Measurements from ENCODE around the gene AJAP1. TPM values are rescaled to one million over a fixed set of nuclear protein-coding genes. Genes with fewer than 3 reads are reported as not detected.
"Not testable (repeated sequence)": the region's sequence is repeated elsewhere in the genome, so short reads cannot be mapped to it uniquely, and the experiment has no call there.

AJAP1 gene
- total RNA-seq, 1 experiment from 2014 or later, result not detected

DNA sequence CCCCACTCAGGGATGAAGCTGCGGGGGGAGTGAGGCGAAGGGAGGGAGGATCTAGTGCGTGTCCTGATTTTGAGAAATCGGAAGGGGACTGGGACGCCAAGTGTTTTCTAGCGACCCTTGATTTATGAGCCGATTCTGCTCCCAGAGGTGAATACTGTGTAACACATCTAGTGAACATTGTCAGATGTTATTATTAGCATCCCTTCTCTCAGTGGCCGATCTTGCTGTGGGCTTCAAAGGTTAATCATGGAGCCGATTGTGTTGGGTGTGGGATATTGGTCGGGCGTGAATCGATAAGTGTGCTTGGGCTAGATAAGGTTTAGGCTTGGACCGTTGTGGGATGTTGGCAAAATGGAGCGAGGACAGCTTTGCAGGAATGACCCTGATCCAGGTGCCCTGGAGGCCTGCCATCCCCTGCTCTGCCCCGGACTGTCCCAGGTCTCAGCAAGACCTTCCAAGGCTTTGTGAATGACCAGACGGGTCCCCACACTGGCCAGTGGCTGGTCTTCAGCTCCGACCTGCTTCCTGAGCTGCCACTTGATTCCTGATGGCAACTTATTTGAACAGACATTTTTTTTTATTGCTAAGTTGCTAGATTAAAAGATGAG is 2.2 kb downstream of the AJAP1 start:
- H3K36me3 ChIP-seq, result no peaks in the 10 kb centered on the region
- H3K27me3 ChIP-seq (replicated peaks), result no peaks in the 10 kb centered on the region
- peaks cover 4% of the 10 kb centered on the region; the same call in 1 of the 2 replicates for H3K9me3 ChIP-seq (replicated peaks)
- no peak overlapping the region for H3K4me3 ChIP-seq
- H3K4me1 ChIP-seq (replicated peaks), result no peaks in the 10 kb centered on the region
- DNase-seq (ENCODE audit: low read depth in 1 of 2, low spot score in 2 of 2), result no peak
- no peak overlapping the region for H3K27ac ChIP-seq

DNA sequence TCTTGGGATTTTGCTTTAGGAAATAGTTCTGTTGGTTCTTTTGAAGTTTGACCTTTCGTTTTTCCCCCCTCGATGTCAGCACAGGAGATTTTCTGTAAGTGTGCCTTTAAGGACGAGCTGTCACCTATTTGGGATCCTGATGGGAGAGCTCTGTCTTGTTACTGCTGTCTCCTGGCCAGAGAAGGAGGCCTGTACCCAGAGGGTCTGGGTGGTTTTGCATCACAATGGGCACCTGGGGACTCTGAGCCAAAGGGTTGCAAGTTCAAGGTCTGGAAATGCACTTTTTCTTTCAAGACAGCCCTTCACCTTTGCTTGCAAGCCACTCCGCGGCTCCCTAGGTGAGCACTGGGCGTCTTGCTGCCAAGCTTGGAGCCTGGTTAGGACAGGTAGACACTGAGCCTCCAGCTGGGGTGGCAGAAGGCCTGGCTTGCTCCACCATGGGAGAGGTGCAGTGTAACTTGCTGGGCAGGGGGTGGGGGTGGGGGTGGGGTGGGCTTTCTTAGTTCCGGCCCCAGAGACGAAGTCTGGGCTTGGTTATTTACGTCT is 2.9 kb downstream of the AJAP1 start:
- no peak for DNase-seq (ENCODE audit: low read depth in 1 of 2, low spot score in 2 of 2)

DNA sequence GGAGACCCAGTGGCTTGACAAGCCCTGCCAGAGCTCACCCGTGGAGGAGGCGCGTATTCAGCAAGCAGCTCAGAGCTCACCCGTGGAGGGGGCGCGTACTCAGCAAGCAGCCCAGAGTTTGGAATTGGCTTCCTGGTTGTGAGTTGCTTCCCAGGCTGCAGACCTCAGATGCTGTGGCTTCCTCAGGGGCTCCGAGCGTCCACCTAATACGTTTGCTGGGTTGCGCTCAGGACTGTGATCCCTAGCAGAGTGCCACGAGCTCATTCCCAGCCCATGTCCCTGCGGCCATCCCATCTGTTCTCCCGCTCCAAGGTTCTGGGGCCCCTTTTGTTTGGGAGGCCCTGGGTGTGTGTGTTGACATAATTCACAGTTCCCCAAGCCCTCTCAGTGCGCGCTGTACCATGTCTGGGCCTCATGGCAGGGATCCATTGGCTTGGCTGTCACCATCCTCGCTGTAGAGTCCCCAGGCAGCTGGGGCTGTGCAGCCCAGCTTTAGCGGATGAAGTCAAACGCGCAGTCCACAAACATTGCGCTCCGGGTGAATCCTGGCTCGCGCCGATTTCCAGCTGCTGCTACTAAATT is 3.6 kb downstream of the AJAP1 start:
- no peak overlapping the region for H3K4me3 ChIP-seq
- no peak for DNase-seq (ENCODE audit: low read depth in 1 of 2, low spot score in 2 of 2)
- H3K36me3 ChIP-seq, result no peaks in the 10 kb centered on the region
- peaks cover 4% of the 10 kb centered on the region; the same call in 1 of the 2 replicates for H3K9me3 ChIP-seq (replicated peaks)
- no peaks in the 10 kb centered on the region for H3K4me1 ChIP-seq (replicated peaks)
- H3K27ac ChIP-seq, result no peak overlapping the region
- no peaks in the 10 kb centered on the region for H3K27me3 ChIP-seq (replicated peaks)

More for the DNA sequence above, 2.9 kb downstream of the AJAP1 start:
- Histone ChIP-seq H3K36me3 (no peaks in the 10 kb centered on the region), H3K27me3 (replicated peaks) (no peaks in the 10 kb centered on the region), H3K4me1 (replicated peaks) (no peaks in the 10 kb centered on the region), H3K9me3 (replicated peaks) (peaks cover 4% of the 10 kb centered on the region; the same call in 1 of the 2 replicates), H3K4me3 (no peak overlapping the region), H3K27ac (no peak overlapping the region)

DNA sequence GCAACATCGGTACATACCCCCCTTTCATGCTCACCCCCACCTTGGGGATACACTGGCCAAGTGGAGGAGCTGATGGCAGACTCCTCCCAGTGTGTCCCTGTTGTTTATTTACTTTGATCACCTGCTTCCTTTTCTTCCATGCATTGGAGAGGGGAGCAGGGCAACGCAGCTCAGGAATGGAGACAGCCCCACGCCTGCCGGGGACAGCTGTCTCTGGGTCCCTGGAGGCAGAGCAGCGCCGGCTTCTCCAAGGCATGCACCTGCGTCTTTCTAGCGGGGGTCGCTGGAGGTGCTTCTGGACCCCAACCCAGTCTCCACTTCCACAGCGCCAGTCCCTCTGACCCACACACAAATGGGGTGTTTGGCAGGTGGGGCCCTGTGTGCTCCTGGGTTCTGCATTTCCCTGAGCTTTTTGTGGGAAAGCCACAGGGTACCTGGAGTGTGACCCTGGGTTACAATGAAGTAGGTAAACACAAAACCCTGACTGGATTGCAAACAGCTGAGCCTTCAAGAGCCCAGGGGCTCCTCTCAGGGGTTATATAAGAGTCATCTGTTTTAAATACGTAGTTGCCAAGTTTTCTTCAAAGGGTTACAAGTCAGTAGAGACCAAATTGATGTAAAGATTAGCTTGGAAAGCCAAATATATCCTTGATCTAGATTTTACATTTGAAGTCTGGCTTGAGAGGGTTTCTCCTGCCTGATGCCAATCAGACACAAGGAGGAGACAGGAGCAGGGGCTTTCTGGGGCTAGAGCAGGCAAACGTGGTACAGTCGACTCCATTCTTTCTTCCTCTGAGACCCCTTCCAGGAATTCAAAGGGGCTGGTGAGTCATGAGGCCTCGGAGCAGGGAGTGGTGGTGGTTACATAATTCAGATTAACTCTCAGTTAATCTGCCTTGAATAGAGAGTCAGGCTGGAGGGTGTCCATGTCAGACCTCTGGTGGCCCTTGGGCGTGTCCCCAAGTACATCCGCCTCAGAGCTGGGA is 4.5 kb downstream of the AJAP1 start:
- no peaks in the 10 kb centered on the region for H3K36me3 ChIP-seq
- H3K27me3 ChIP-seq (replicated peaks), result no peaks in the 10 kb centered on the region
- no peak overlapping the region for H3K27ac ChIP-seq
- H3K9me3 ChIP-seq (replicated peaks), result peaks cover 4% of the 10 kb centered on the region
- H3K4me3 ChIP-seq, result no peak overlapping the region
- no peaks in the 10 kb centered on the region for H3K4me1 ChIP-seq (replicated peaks)
- DNase-seq (ENCODE audit: low read depth in 1 of 2, low spot score in 2 of 2), result no peak

DNA sequence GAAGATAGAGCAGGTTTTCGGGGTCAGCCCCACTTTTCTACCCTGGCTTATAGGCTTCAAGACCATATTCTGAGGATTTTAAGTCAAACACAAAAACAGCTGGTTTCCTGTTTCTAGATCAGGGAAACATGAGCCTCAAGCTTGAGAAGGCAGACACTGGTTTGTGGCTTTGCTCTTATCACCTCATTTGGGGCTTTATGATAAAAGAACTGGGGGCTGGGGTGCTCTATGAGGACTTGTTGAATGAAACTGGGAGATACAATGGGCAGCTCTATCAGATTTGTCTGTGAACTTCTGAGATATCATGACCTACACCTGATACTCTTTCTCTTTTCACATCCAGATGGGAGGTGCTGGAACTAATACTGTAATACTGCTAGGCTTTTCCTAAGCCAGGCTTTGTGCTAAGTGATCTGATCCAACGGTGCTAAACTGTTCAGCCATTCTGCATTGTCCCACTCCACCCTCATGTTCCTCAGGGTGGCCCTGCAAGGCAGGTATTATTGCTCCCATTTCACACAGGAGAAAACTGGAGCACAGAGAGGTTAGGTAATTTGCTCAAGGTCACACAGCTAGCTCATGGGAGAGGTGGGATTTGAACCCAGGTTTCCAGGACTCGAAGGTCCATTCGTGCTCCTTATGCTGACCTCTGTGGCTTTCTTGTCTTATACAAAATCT is 6.6 kb downstream of the AJAP1 start:
- H3K36me3 ChIP-seq, result no peaks in the 10 kb centered on the region
- H3K27ac ChIP-seq, result no peak overlapping the region
- no peak for DNase-seq (ENCODE audit: low read depth in 1 of 2, low spot score in 2 of 2)
- H3K9me3 ChIP-seq (replicated peaks), result peaks cover 6% of the 10 kb centered on the region
- no peak overlapping the region for H3K4me3 ChIP-seq
- no peaks in the 10 kb centered on the region for H3K4me1 ChIP-seq (replicated peaks)
- H3K27me3 ChIP-seq (replicated peaks), result no peaks in the 10 kb centered on the region

DNA sequence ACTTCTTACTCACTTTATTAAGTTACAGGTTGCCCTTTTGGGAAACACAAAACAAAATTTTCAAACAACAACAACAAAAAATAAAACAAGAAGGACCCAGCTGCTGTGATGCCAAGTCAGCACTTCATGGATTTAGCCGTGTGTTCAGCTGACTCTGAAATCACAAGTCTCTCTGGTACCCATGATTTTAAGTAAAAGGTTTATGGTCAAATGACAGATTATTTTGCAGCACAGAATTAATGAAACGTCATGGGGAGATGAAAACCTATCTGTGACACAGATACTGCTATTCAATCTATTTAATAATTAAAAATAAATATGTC is 7.1 kb downstream of the AJAP1 start:
- Histone ChIP-seq H3K36me3 (no peaks in the 10 kb centered on the region), H3K4me1 (replicated peaks) (no peaks in the 10 kb centered on the region)
- no peak for DNase-seq (ENCODE audit: low read depth in 1 of 2, low spot score in 2 of 2)

DNA sequence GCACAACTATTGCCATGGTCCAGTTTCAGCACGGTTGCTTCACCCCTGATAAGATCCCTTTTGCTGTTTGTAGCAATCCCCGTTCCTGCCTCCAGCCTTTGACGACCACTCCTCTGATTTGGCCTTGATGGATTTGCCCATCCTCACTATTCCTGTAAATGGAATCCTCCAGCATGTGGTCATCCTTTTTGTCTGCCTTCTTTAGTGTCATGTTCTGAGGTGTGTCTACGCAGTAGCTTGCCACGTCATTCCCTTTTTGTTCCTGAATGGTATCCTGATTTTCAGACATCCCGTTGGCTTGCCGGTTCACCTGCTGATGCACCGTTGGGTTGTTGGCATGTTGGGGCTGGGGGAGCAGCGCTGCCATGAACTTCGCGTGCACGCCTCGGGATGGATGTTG is 7.8 kb downstream of the AJAP1 start:
- H3K27me3 ChIP-seq (replicated peaks), result no peaks in the 10 kb centered on the region
- H3K4me3 ChIP-seq, result no peak overlapping the region
- H3K36me3 ChIP-seq, result no peaks in the 10 kb centered on the region
- no peak for DNase-seq (ENCODE audit: low read depth in 1 of 2, low spot score in 2 of 2)
- no peak overlapping the region for H3K27ac ChIP-seq
- H3K4me1 ChIP-seq (replicated peaks), result no peaks in the 10 kb centered on the region
- peaks cover 6% of the 10 kb centered on the region for H3K9me3 ChIP-seq (replicated peaks)

More for the DNA sequence above, 7.1 kb downstream of the AJAP1 start:
- H3K9me3 ChIP-seq (replicated peaks), result peaks cover 6% of the 10 kb centered on the region
- H3K27ac ChIP-seq, result no peak overlapping the region
- H3K4me3 ChIP-seq, result no peak overlapping the region
- H3K27me3 ChIP-seq (replicated peaks), result no peaks in the 10 kb centered on the region

DNA sequence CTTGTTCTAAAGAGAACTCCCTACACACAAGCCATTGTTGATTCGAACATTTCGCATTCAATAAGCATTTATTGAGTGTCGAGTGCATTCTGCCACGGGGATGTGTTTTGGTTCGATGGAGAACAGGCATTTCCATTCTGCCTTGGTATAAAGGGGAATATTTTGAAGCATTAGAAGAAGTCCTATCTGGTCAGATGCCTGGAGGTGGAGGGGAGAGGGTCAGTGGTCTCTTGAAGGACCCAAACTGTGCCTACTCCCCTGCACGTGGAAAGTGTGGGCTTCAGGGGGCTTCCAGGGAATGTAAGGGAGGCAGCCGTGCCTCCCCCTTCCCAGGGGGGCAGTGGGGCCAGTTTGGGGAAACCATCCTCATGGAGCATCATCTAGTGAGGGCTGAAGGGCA is 8.3 kb downstream of the AJAP1 start:
- Histone ChIP-seq H3K9me3 (replicated peaks) (peaks cover 6% of the 10 kb centered on the region), H3K27me3 (replicated peaks) (no peaks in the 10 kb centered on the region), H3K36me3 (no peaks in the 10 kb centered on the region), H3K4me1 (replicated peaks) (no peaks in the 10 kb centered on the region), H3K4me3 (no peak overlapping the region), H3K27ac (no peak overlapping the region)
- DNase-seq (ENCODE audit: low read depth in 1 of 2, low spot score in 2 of 2), result no peak

DNA sequence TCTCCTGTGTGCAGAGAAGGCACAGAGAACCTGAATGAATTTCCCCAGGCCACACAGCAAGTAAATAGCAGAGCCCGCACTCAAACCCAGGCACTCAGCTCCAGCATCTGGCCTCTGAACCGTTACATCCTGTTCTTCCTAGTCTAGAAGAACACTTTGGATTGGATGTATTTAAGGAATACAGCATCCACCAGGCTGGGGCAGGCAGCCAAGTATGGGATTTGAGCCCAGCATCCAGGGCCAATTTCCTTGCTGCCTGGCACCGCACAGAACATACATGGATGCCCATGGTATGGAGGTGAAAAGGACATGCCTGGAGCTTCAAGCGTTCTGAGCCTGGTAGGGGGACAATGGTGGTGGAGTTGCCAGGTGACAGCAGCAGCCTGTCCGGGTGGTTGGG is 9.7 kb downstream of the AJAP1 start:
- H3K27me3 ChIP-seq (replicated peaks), result no peaks in the 10 kb centered on the region
- H3K4me1 ChIP-seq (replicated peaks), result no peaks in the 10 kb centered on the region
- no peak overlapping the region for H3K27ac ChIP-seq
- no peak for DNase-seq (ENCODE audit: low read depth in 1 of 2, low spot score in 2 of 2)
- H3K36me3 ChIP-seq, result no peaks in the 10 kb centered on the region
- H3K4me3 ChIP-seq, result no peak overlapping the region
- H3K9me3 ChIP-seq (replicated peaks), result peaks cover 6% of the 10 kb centered on the region

DNA sequence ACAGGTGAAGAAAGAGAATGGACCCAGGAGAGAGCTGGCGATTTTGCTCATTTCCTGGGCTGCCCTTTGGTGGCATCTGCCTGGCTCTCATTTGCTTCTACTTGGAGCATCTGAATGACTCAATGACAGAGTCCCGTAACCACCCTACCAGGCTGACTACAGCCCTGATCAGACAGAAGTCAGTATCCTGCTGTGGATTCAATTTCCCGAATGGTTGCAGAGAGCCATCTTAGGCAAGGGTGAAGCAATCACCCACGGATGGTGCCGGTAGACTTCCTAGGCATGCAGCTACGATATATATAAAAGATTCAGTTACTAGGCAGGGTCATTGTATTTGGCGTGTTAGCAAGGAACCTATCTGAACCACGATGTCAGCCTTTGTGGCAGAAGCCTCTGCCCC is 10.2 kb downstream of the AJAP1 start:
- no peak overlapping the region for H3K4me3 ChIP-seq
- H3K9me3 ChIP-seq (replicated peaks), result peaks cover 6% of the 10 kb centered on the region
- no peak overlapping the region for H3K27ac ChIP-seq
- no peaks in the 10 kb centered on the region for H3K27me3 ChIP-seq (replicated peaks)
- no peaks in the 10 kb centered on the region for H3K4me1 ChIP-seq (replicated peaks)
- DNase-seq (ENCODE audit: low read depth in 1 of 2, low spot score in 2 of 2), result no peak
- no peaks in the 10 kb centered on the region for H3K36me3 ChIP-seq

DNA sequence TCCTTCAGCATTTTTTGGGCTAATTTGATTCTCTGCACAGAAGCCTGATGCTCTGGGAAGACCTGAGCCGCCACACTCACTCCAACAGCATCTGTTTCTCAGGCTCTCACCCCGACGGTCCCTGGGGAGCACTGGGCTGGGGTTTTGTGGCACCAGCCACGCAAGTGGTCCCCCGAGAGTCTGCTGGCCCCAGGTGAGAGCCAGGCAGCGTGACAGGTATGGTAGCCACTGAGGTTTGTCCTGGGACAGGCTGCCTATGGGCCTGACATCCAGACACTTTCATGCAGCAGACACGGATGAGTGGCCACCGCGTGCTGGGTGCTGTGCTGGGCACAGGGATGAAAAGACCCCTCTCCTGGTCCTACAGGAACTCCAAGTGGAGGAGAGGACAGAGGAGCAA is 11.0 kb downstream of the AJAP1 start:
- DNase-seq (ENCODE audit: low read depth in 1 of 2, low spot score in 2 of 2), result no peak
- Histone ChIP-seq H3K27me3 (replicated peaks) (no peaks in the 10 kb centered on the region), H3K4me1 (replicated peaks) (no peaks in the 10 kb centered on the region), H3K4me3 (no peak overlapping the region), H3K9me3 (replicated peaks) (peaks cover 2% of the 10 kb centered on the region; the same call in 1 of the 2 replicates), H3K27ac (no peak overlapping the region), H3K36me3 (no peaks in the 10 kb centered on the region)

DNA sequence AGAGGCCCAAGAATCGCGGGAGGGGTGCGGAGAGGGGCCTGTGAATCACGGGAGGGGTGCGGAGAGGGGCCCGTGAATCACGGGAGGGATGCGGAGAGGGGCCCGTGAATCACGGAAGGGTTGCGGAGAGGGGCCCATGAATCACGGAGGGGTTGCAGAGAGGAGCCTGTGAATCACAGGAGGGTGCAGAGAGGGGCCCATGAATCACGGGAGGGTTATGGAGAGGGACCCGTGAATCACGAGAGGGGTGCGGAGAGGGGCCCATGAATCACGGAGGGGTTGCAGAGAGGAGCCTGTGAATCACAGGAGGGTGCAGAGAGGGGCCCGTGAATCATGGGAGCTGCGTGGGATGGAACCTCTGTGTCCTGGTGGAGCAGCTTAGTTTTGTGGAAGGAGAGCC is 12.3 kb downstream of the AJAP1 start:
- not testable (repeated sequence) for H3K4me1 ChIP-seq (replicated peaks); H3K9me3 ChIP-seq (replicated peaks); H3K27ac ChIP-seq; DNase-seq (ENCODE audit: low read depth in 1 of 2, low spot score in 2 of 2); H3K4me3 ChIP-seq; H3K27me3 ChIP-seq (replicated peaks); H3K36me3 ChIP-seq
